ENCODE results near the gene PSKH1.
A peak's percentile ranks its signal among the peaks of the same experiment; 100 is the strongest.
"Not testable (repeated sequence)": the region's sequence is repeated elsewhere in the genome, so short reads cannot be mapped to it uniquely, and the experiment has no call there.

PSKH1 gene

DNA sequence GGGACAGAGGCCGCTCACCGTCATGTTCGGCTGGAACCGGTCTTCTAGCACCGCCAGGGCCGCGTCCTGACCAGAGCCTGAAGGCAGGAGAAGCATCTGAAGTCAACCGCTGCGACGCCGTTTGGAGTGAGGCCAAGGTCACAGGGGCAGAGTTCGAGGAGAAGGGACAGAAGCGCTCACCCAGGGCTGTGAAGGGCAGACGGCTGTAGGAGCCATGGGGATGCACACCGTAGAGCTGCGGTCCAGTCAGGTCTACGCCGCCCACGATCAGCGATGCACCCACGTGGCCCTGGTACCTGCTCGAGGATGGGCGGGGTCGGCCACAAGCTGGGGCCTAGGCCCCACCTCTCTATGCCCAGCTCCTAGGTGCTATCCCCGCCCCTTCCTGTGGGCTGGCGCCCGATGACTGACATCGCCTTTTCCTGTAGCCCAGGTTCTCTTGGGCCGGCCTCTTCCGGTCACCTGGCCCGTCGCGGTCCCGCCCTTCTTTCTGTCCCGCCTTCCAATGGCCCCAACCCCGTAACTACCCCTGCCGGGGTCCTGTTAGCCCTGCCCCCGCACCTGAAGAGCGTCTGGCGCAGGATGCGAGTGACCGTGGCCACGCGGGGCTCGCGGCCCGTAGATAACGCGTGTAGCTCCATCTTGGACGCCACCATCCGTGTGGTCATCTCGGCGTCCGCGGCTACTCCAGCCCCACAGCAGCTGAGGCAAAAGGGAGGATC lies 42.5 kb downstream of the PSKH1 start:
- peak overlapping the region; percentile 100 for H3K4me3 ChIP-seq (ENCODE audit: low read depth, low read length)
- TF ChIP-seq, protein P1, sequence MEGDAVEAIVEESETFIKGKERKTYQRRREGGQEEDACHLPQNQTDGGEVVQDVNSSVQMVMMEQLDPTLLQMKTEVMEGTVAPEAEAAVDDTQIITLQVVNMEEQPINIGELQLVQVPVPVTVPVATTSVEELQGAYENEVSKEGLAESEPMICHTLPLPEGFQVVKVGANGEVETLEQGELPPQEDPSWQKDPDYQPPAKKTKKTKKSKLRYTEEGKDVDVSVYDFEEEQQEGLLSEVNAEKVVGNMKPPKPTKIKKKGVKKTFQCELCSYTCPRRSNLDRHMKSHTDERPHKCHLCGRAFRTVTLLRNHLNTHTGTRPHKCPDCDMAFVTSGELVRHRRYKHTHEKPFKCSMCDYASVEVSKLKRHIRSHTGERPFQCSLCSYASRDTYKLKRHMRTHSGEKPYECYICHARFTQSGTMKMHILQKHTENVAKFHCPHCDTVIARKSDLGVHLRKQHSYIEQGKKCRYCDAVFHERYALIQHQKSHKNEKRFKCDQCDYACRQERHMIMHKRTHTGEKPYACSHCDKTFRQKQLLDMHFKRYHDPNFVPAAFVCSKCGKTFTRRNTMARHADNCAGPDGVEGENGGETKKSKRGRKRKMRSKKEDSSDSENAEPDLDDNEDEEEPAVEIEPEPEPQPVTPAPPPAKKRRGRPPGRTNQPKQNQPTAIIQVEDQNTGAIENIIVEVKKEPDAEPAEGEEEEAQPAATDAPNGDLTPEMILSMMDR (conservative IDR thresholded peaks at IDR 0.05; ENCODE audit: low read depth, low read length) = no peak
- DNase-seq (ENCODE audit: low read depth) = peak; percentile 96

DNA sequence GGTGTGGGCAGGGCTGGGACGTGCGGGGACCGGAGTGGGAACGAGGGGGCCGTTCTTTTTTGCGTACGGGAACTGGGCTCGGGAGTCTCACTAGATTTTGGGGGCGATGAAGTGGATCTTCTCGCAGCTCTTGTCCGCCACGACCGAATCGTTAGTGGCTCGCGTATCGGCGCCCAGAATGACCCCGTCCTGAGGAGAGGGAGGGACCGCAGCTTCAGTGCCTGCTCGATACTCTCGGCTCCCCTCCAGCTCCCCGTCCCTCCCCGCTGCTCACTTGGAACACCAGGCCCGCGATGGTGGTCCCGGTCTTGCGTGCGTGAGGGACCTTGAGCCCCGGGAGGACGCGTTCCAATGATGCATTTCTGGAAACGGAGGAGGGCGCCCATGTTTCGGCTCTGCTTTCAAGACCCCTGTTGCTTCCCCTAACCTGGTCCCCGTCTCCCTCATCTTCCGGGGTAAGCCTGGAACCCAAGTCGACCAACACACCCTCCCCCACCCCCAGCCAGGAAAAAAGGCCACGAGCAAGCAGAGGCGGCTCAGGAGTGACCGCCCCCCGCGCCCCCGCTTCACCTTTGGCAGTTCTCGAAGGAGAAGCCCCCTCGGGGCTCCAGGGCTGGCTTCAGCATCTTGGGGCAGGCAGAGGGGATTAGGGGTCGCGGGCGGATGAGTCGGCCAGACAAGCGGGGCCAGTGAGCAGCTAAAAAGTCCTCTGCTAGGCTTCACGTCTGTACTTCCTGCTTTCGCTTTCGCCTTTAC lies 43.2 kb downstream of the PSKH1 start, which contains the start of gene PSMB10:
Gene PSMB10, minus strand, starts transcription at position 727 of the 756 bp plus-strand sequence. Its CDS starts 101 bp downstream, at position 626.
- peak; percentile 83 for DNase-seq (ENCODE audit: low read depth)
- H3K4me3 ChIP-seq (ENCODE audit: low read depth, low read length) = peak within 1 kb of the TSS; percentile 100
- TF ChIP-seq, protein P1 (conservative IDR thresholded peaks at IDR 0.05; ENCODE audit: low read depth, low read length) = peak; percentile 5

DNA sequence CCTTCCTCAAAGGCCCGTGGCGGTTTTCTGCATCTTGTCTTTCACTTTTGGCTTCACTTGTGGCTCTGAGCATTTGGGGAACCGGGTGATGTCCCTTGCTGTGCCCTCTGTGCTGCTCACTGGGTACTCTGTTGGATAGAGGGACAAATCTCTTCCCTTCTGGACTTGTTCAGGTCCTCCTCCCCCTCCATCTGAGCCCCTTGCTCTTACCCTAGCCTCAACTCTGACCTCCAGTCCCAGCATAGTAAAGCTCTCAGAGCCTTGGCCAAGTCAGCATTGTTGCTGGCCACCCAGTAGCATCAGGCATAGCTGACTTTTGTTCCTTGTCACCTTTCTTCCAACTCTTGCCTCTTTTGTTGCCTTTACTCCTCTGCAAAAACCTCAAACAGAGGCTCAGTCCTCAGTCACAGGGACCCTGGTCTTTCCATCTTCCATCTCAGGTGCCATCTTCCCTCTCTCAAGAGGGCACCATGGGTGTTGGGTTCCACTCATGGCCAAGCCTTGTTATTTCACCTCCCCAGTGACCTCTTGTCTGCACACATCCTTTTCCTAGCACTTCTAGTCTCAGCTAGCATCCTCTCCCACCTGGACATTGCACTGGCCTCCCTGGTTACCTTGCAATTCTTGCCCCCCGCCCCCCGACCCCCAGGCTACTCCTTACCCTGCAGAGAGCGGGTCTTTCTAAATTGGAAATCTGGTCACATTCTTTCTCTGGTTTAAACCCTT lies 44.0 kb downstream of the PSKH1 start:
- TF ChIP-seq, protein P1 (conservative IDR thresholded peaks at IDR 0.05; ENCODE audit: low read depth, low read length) = no peak
- DNase-seq (ENCODE audit: low read depth) = no peak
- H3K4me3 ChIP-seq (ENCODE audit: low read depth, low read length) = peak overlapping the region; percentile 100

DNA sequence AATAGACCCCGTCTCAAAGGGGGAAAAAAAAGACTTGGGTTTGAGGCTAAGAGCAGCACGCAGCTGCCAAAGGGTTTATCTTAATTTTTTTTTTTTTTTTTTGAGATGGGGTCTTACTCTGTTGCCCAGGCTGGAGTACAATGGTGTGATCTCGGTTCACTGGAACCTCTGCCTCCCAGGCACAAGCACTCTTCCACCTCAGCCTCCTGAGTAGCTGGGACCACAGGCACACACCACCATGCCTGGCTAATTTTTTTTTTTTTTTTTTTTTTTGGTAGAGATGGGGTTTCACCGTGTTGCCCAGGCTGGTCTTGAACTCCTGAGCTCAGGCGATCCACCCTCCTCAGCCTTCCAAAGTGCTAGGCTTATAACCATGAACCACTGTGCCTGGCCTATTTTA lies 44.7 kb downstream of the PSKH1 start:
- not testable (repeated sequence) for DNase-seq (ENCODE audit: low read depth); H3K4me3 ChIP-seq (ENCODE audit: low read depth, low read length)

DNA sequence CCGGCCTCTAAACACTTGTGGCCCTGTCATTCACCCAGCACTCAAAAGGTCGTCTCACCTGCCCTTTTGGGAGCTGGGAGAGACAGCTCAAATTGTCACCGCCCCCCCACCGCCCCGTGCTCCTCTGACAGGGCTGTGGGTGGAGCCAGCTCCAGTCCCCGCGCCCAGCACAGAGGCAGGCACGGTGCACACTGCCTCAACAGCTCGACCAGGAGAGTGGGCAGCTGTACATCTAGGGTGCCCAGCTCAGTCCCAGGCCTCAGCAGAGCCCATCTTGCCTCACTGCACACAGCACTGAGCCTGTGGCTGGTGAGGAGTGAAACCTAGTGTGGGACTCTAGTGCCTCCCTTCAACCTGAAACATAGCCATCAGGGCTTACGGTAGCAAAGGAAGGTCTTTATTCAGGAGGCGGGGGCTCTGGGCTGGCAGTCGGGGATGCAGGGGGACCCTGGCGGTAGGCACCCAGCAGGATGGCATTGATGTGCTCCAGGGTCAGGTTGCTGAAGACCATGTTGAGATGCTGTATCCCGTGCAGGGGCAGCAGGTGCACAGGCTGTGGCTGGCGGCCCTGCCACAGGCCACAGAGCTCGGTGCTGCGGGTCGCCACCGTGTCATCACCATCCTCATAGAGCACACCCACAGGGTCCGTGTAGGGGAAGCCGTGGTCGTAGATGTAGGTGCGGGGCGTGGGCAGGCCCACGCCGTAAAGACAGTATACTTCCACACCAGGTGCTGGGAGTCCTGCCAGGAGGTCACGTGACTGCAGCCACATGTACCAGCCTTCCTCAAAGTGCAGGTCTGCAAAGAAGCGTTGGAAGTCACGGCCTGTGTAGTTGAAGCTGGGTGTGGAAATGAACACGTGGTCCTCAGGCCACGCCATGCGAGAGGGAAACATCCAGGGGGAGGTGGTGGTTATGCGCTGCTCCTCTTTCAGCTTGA lies 46.7 kb downstream of the PSKH1 start:
- TF ChIP-seq, protein P1 (conservative IDR thresholded peaks at IDR 0.05; ENCODE audit: low read depth, low read length) = no peak
- DNase-seq (ENCODE audit: low read depth) = no peak
- no peak overlapping the region for H3K4me3 ChIP-seq (ENCODE audit: low read depth, low read length)

DNA sequence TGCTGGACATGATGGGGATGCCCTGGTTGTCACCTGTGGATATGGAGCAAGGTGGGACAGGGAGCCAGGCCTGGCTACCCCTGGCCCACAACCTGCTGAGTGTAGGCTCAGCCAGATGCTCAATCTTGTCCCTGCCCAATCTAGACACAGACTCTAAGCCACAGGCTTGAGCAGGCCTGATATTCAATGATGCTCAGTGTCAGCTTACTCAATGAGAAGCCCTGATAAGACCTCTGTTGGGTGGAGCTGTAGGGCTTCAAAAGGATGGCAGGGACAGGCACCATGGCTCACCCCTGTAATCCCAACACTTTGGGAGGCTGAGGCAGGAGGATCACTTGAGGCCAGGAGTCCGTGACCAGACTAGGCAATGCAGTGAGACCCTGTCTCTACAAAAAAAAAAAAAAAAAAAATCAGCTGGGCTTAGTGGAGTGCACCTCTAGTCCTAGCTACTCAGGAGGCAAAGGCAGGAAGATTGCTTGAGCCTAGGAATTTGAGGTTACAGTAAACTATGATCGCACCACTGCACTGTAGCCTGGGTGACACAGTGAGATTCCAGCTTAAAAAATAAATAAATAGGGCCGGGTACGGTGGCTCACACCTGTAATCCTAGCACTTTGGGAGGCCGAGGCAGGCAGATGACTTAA lies 47.5 kb downstream of the PSKH1 start:
- DNase-seq (ENCODE audit: low read depth) = no peak
- TF ChIP-seq, protein P1 (conservative IDR thresholded peaks at IDR 0.05; ENCODE audit: low read depth, low read length) = no peak
- H3K4me3 ChIP-seq (ENCODE audit: low read depth, low read length) = no peak overlapping the region
